Gastrocnemius medialis (tissue), 4 donors: ENCODE results near the gene WASHC2A.

Experiments
- POLR2A ChIP-seq, 2 donors: fragments of 450-650 bp; IDR thresholded peaks; one replicate each; pipeline ENCODE4 v1.6.1; 2017; ENCODE audit warnings: antibody characterized with exemption in 2 of 2, mild to moderate bottlenecking in 2 of 2, moderate library complexity in 2 of 2
- TF ChIP-seq, protein P1 (sequence below), 5 experiments: fragments of 450-650 bp in 3 of 5; fragments of 200-600 bp in 2 of 5; sonication (generic) in 2 of 5; IDR thresholded peaks in 4 of 5; conservative IDR thresholded peaks in 1 of 5; 1 replicate in 4 of 5; 2 replicates in 1 of 5; pipeline ENCODE4 v1.5.1; 2016 to 2019; ENCODE audit warnings: antibody characterized with exemption in 5 of 5, mild to moderate bottlenecking in 3 of 5, moderate library complexity in 3 of 5

DNA sequence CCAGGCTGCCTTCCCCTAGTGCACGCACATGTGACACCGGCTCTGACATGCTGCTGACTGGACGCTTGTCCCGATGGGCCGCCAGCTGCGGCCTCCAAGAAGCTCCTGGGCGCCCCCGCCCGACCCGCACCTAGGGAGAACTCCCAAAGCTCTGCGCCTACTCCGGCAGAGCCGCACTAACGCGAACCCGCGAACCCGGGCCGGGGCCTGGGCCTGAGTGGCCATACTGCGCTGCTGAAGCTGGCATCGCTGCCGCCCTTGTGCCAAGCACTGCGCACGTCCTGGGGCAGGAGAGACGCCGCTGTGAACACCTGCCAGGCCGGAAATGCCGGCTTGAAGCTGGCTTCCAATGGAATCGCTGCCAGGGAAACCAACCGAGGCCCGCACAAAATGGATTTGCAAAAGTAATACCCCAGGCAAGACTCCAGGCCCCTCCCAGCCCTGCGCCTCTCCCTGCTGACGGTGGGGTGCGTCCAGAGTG, 85.1 kb downstream of the WASHC2A start:
- no peak for TF ChIP-seq POLR2A (IDR thresholded peaks at IDR 0.05)
- TF ChIP-seq, protein P1, sequence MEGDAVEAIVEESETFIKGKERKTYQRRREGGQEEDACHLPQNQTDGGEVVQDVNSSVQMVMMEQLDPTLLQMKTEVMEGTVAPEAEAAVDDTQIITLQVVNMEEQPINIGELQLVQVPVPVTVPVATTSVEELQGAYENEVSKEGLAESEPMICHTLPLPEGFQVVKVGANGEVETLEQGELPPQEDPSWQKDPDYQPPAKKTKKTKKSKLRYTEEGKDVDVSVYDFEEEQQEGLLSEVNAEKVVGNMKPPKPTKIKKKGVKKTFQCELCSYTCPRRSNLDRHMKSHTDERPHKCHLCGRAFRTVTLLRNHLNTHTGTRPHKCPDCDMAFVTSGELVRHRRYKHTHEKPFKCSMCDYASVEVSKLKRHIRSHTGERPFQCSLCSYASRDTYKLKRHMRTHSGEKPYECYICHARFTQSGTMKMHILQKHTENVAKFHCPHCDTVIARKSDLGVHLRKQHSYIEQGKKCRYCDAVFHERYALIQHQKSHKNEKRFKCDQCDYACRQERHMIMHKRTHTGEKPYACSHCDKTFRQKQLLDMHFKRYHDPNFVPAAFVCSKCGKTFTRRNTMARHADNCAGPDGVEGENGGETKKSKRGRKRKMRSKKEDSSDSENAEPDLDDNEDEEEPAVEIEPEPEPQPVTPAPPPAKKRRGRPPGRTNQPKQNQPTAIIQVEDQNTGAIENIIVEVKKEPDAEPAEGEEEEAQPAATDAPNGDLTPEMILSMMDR (IDR thresholded peaks at IDR 0.05 in 4 of 5, conservative IDR thresholded peaks at IDR 0.05 in 1 of 5): no peak
